Naive B cell (primary cell): Measurements from ENCODE around the gene ZBTB2. TPM values are rescaled to one million over a fixed set of nuclear protein-coding genes. Genes with fewer than 3 reads are reported as not detected.

Source experiments
- ATAC-seq, 2 donors: fragments of 150-1000 bp; cut with Tn5 transposase; 2 replicates each; pipeline ENCODE4 v1.10.0; 2021; ENCODE audit warnings: low read depth in 2 of 2, mild to moderate bottlenecking in 2 of 2, moderate library complexity in 2 of 2
- DNase-seq: peaks from one replicate; pipeline ENCODE4 v3.0.0; 2022
- H3K27ac Mint-ChIP-seq, 6 donors: one replicate each; pipeline ENCODE4 v1.8.0; 2020 to 2022; ENCODE audit warnings: mild to moderate bottlenecking in 6 of 6, mixed read lengths in 6 of 6, moderate library complexity in 5 of 6, inconsistent platforms in 2 of 6
- H3K27me3 Mint-ChIP-seq, 3 donors: one replicate each; pipeline ENCODE4 v1.8.0; 2021 to 2022; ENCODE audit warnings: mixed read lengths in 3 of 3, mild to moderate bottlenecking in 1 of 3
- H3K36me3 Mint-ChIP-seq, 2 donors: one replicate each; pipeline ENCODE4 v1.8.0; 2020 to 2022; ENCODE audit warnings: mixed read lengths in 2 of 2, inconsistent platforms in 1 of 2, mild to moderate bottlenecking in 1 of 2
- H3K4me1 Mint-ChIP-seq, 3 donors: one replicate each; pipeline ENCODE4 v1.8.0; 2020 to 2022; ENCODE audit warnings: mixed read lengths in 3 of 3, inconsistent platforms in 1 of 3, mild to moderate bottlenecking in 1 of 3, moderate library complexity in 1 of 3
- H3K4me3 Mint-ChIP-seq, 8 donors: one replicate each; pipeline ENCODE4 v1.8.0; 2020 to 2022; ENCODE audit warnings: mild to moderate bottlenecking in 8 of 8, mixed read lengths in 8 of 8, moderate library complexity in 8 of 8, inconsistent platforms in 2 of 8
- H3K9me3 Mint-ChIP-seq, 7 donors: one replicate each; pipeline ENCODE4 v1.8.0; 2020 to 2022; ENCODE audit warnings: mixed read lengths in 7 of 7, mild to moderate bottlenecking in 5 of 7, inconsistent platforms in 2 of 7, moderate library complexity in 1 of 7
- polyA plus RNA-seq, 6 donors: library from polyadenylated mRNA; unstranded; fragments of 300-500 nt; fragmentation: Illumina TruSeq; gene quantifications; one replicate each; pipeline ENCODE4 v1.2.3, GENCODE V29; 2021; ENCODE audit warnings: low read depth in 6 of 6

ZBTB2 gene
- polyA plus RNA-seq, 6 donors from 2014 or later: 11.6 to 22.7 (median 14.5) TPM

- Mint-ChIP-seq H3K4me3 (no peak overlapping the region), H3K4me1 (peaks cover 0 to 4% (median 0%) of the 10 kb centered on the region in 3 donors), H3K36me3 (peaks cover 25 to 30% of the 10 kb centered on the region in 2 donors), H3K9me3 (peaks cover 0 to 9% (median 1%) of the 10 kb centered on the region in 7 donors), H3K27me3 (no peaks in the 10 kb centered on the region), H3K27ac (no peak overlapping the region)
- no peak for DNase-seq
- ATAC-seq: no peak
These were observed 26.1 kb upstream of the ZBTB2 start for GRCh38 chr6:151417477-151417876.

- no peak for ATAC-seq
- peaks cover 25 to 34% of the 10 kb centered on the region in 2 donors for H3K36me3 Mint-ChIP-seq
- peaks cover 0 to 9% (median 1%) of the 10 kb centered on the region in 7 donors for H3K9me3 Mint-ChIP-seq
- peaks cover under 1 to 5% (median 4%) of the 10 kb centered on the region in 3 donors for H3K4me1 Mint-ChIP-seq
- no peak for DNase-seq
- no peak overlapping the region for H3K4me3 Mint-ChIP-seq
- H3K27me3 Mint-ChIP-seq: no peaks in the 10 kb centered on the region
- peak overlapping the region in 2 of 6 donors; percentile 63 to 69 for H3K27ac Mint-ChIP-seq
These were observed 23.4 kb upstream of the ZBTB2 start for GRCh38 chr6:151414641-151415260.

GRCh38 chr6:151413372-151414145, 22.2 kb upstream of the ZBTB2 start:
- no peak for ATAC-seq
- DNase-seq: no peak
- Mint-ChIP-seq H3K27me3 (no peaks in the 10 kb centered on the region), H3K4me3 (peak overlapping the region in 1 of 8 donors; percentile 35), H3K9me3 (peaks cover 0 to 9% (median 1%) of the 10 kb centered on the region in 7 donors), H3K4me1 (peaks cover 12 to 16% (median 14%) of the 10 kb centered on the region in 3 donors), H3K27ac (peak overlapping the region in 4 of 6 donors; percentile 11 to 80 (median 40)), H3K36me3 (peaks cover 25 to 34% of the 10 kb centered on the region in 2 donors)

GRCh38 chr6:151412909-151413308, 21.6 kb upstream of the ZBTB2 start:
- ATAC-seq: peak in 1 of 2 donors; percentile 30

GRCh38 chr6:151409679-151410078, 18.3 kb upstream of the ZBTB2 start:
- no peaks in the 10 kb centered on the region for H3K27me3 Mint-ChIP-seq
- peaks cover 8 to 20% of the 10 kb centered on the region in 2 donors for H3K36me3 Mint-ChIP-seq
- ATAC-seq (no peak), DNase-seq (no peak)
- peak overlapping the region in 3 of 6 donors; percentile 51 to 69 (median 65) for H3K27ac Mint-ChIP-seq
- H3K4me1 Mint-ChIP-seq: peaks cover 15 to 26% (median 23%) of the 10 kb centered on the region in 3 donors
- H3K4me3 Mint-ChIP-seq: no peak overlapping the region
- H3K9me3 Mint-ChIP-seq: peaks cover 0 to 6% (median 0%) of the 10 kb centered on the region in 7 donors

More at GRCh38 chr6:151412909-151413308, 21.6 kb upstream of the ZBTB2 start:
- Mint-ChIP-seq H3K9me3 (peaks cover 0 to 9% (median 1%) of the 10 kb centered on the region in 7 donors), H3K4me1 (peaks cover 14 to 18% (median 16%) of the 10 kb centered on the region in 3 donors), H3K4me3 (no peak overlapping the region), H3K27me3 (no peaks in the 10 kb centered on the region), H3K36me3 (peaks cover 25 to 34% of the 10 kb centered on the region in 2 donors), H3K27ac (peak overlapping the region in 1 of 6 donors; percentile 2)
- no peak for DNase-seq

- H3K4me3 Mint-ChIP-seq: no peak overlapping the region
- H3K27me3 Mint-ChIP-seq: no peaks in the 10 kb centered on the region
- peaks cover 15 to 26% (median 23%) of the 10 kb centered on the region in 3 donors for H3K4me1 Mint-ChIP-seq
- H3K27ac Mint-ChIP-seq: peak overlapping the region in 4 of 6 donors; percentile 31 to 72 (median 68)
- DNase-seq: no peak
- peaks cover 3 to 16% of the 10 kb centered on the region in 2 donors for H3K36me3 Mint-ChIP-seq
- peaks cover 0 to 2% (median 0%) of the 10 kb centered on the region in 7 donors for H3K9me3 Mint-ChIP-seq
- ATAC-seq: no peak
These were observed 17.9 kb upstream of the ZBTB2 start for GRCh38 chr6:151409260-151409659.

GRCh38 chr6:151408858-151409257, 17.5 kb upstream of the ZBTB2 start:
- peaks cover 16 to 26% (median 24%) of the 10 kb centered on the region in 3 donors for H3K4me1 Mint-ChIP-seq
- no peak overlapping the region for H3K4me3 Mint-ChIP-seq
- DNase-seq: no peak
- ATAC-seq: no peak
- peaks cover 0 to 12% of the 10 kb centered on the region in 2 donors for H3K36me3 Mint-ChIP-seq
- peak overlapping the region in 4 of 6 donors; percentile 31 to 72 (median 56) for H3K27ac Mint-ChIP-seq
- H3K9me3 Mint-ChIP-seq: no peaks in the 10 kb centered on the region
- no peaks in the 10 kb centered on the region for H3K27me3 Mint-ChIP-seq

GRCh38 chr6:151403919-151404308, 12.6 kb upstream of the ZBTB2 start:
- no peaks in the 10 kb centered on the region for H3K27me3 Mint-ChIP-seq
- DNase-seq (no peak), ATAC-seq (no peak)
- H3K27ac Mint-ChIP-seq: peak overlapping the region in 2 of 6 donors; percentile 8 to 70
- H3K4me1 Mint-ChIP-seq: peaks cover 17 to 39% (median 31%) of the 10 kb centered on the region in 3 donors
- no peak overlapping the region for H3K4me3 Mint-ChIP-seq
- peaks cover 0 to 8% of the 10 kb centered on the region in 2 donors for H3K36me3 Mint-ChIP-seq
- no peaks in the 10 kb centered on the region for H3K9me3 Mint-ChIP-seq

- Mint-ChIP-seq H3K27me3 (no peaks in the 10 kb centered on the region), H3K4me3 (no peak overlapping the region), H3K9me3 (no peaks in the 10 kb centered on the region), H3K36me3 (peaks cover 0 to 8% of the 10 kb centered on the region in 2 donors), H3K4me1 (peaks cover 20 to 43% (median 27%) of the 10 kb centered on the region in 3 donors), H3K27ac (peak overlapping the region in 2 of 6 donors; percentile 9 to 39)
- ATAC-seq: no peak
- DNase-seq: no peak
These were observed 10.9 kb upstream of the ZBTB2 start for GRCh38 chr6:151402228-151402627.

- H3K27ac Mint-ChIP-seq: peak overlapping the region in 2 of 6 donors; percentile 68 to 78
- DNase-seq (no peak), ATAC-seq (no peak)
- H3K4me1 Mint-ChIP-seq: peaks cover 25 to 47% (median 35%) of the 10 kb centered on the region in 3 donors
- peak overlapping the region in 2 of 8 donors; percentile 9 to 68 for H3K4me3 Mint-ChIP-seq
- H3K27me3 Mint-ChIP-seq: no peaks in the 10 kb centered on the region
- H3K9me3 Mint-ChIP-seq: no peaks in the 10 kb centered on the region
- peaks cover 0 to 8% of the 10 kb centered on the region in 2 donors for H3K36me3 Mint-ChIP-seq
These were observed 9.1 kb upstream of the ZBTB2 start for GRCh38 chr6:151400473-151400872.

- no peak overlapping the region for H3K4me3 Mint-ChIP-seq
- ATAC-seq (no peak), DNase-seq (no peak)
- H3K9me3 Mint-ChIP-seq: no peaks in the 10 kb centered on the region
- peaks cover 25 to 50% (median 43%) of the 10 kb centered on the region in 3 donors for H3K4me1 Mint-ChIP-seq
- H3K36me3 Mint-ChIP-seq: peaks cover 0 to 8% of the 10 kb centered on the region in 2 donors
- H3K27me3 Mint-ChIP-seq: no peaks in the 10 kb centered on the region
- H3K27ac Mint-ChIP-seq: no peak overlapping the region
These were observed 8.3 kb upstream of the ZBTB2 start for GRCh38 chr6:151399679-151400078.

- DNase-seq: no peak
- Mint-ChIP-seq H3K4me3 (peak overlapping the region in 3 of 8 donors; percentile 90 to 98 (median 95)), H3K4me1 (peaks cover 40 to 65% (median 55%) of the 10 kb centered on the region in 3 donors), H3K27ac (peak overlapping the region in 2 of 6 donors; percentile 76 to 98), H3K9me3 (no peaks in the 10 kb centered on the region), H3K27me3 (no peaks in the 10 kb centered on the region), H3K36me3 (no peaks in the 10 kb centered on the region)
- ATAC-seq: no peak
These were observed 2.1 kb upstream of the ZBTB2 start for GRCh38 chr6:151393410-151393809.

GRCh38 chr6:151392427-151392826, 1.1 kb upstream of the ZBTB2 start:
- Mint-ChIP-seq H3K9me3 (no peaks in the 10 kb centered on the region), H3K4me3 (peak overlapping the region; percentile 90 to 98 (median 94)), H3K36me3 (no peaks in the 10 kb centered on the region), H3K27ac (peak overlapping the region; percentile 93 to 99 (median 98)), H3K27me3 (no peaks in the 10 kb centered on the region), H3K4me1 (peaks cover 34 to 57% (median 51%) of the 10 kb centered on the region in 3 donors)
- no peak for DNase-seq
- ATAC-seq: no peak
